HL-60/S4 treated with phorbol 12-myristate 13-acetate at 8.2 ng/mL for 4 days and 3 days (cell line): ENCODE data around the gene HINFP.
"Not testable (repeated sequence)": the region's sequence is repeated elsewhere in the genome, so short reads cannot be mapped to it uniquely, and the experiment has no call there.

Source experiments
- in situ Hi-C: fragments of 300-500 bp; cut with MboI; formaldehyde crosslinking; loops from 2 replicates; pipeline ENCODE4 v1.15.0; 2022; ENCODE audit warnings: low sequenced_read_pairs

Gene HINFP

GRCh38 chr11:119100246-119100970 lies 21.0 kb upstream of the HINFP start:
- in situ Hi-C loops = no loop called here

- in situ Hi-C loops = no loop called here
Observed at GRCh38 chr11:119100994-119101758, 20.2 kb upstream of the HINFP start.

- in situ Hi-C loops = no loop called here
Observed at GRCh38 chr11:119101759-119102423, 19.5 kb upstream of the HINFP start, which contains the start of gene DPAGT1. Gene DPAGT1 (minus strand): TSS chr11:119101853. CDS start chr11:119101655, 198 bp downstream.

- in situ Hi-C loops = not testable (repeated sequence)
Observed at GRCh38 chr11:119103161-119103664, 18.2 kb upstream of the HINFP start.

GRCh38 chr11:119103793-119104192 lies 17.6 kb upstream of the HINFP start:
- in situ Hi-C loops = no loop called here

GRCh38 chr11:119106564-119107537 lies 14.5 kb upstream of the HINFP start, which contains the start of gene C2CD2L:
Gene C2CD2L (plus strand): TSS chr11:119107344. CDS start chr11:119107742, 398 bp downstream.
- in situ Hi-C loops = no loop called here

GRCh38 chr11:119107538-119108145 lies 13.7 kb upstream of the HINFP start:
- in situ Hi-C loops = no loop called here

- in situ Hi-C loops = no loop called here
Observed at GRCh38 chr11:119108146-119108856, 13.1 kb upstream of the HINFP start.

GRCh38 chr11:119108857-119109221 lies 12.5 kb upstream of the HINFP start:
- in situ Hi-C loops = no loop called here

- in situ Hi-C loops = no loop called here
Observed at GRCh38 chr11:119109843-119110242, 11.5 kb upstream of the HINFP start.

GRCh38 chr11:119110439-119110838 lies 10.9 kb upstream of the HINFP start:
- in situ Hi-C loops = no loop called here

GRCh38 chr11:119111361-119111925 lies 9.9 kb upstream of the HINFP start:
- in situ Hi-C loops = no loop called here

- in situ Hi-C loops = no loop called here
Observed at GRCh38 chr11:119112314-119113020, 8.9 kb upstream of the HINFP start.

GRCh38 chr11:119113716-119114115 lies 7.7 kb upstream of the HINFP start:
- in situ Hi-C loops = no loop called here

- in situ Hi-C loops = no loop called here
Observed at GRCh38 chr11:119114351-119114750, 7.0 kb upstream of the HINFP start.

- in situ Hi-C loops = no loop called here
Observed at GRCh38 chr11:119115484-119116234, 5.7 kb upstream of the HINFP start.

- in situ Hi-C loops = no loop called here
Observed at GRCh38 chr11:119116235-119116594, 5.2 kb upstream of the HINFP start.

- in situ Hi-C loops = no loop called here
Observed at GRCh38 chr11:119116601-119117000, 4.8 kb upstream of the HINFP start.
